Measurements from ENCODE around the gene COQ3.

Gene COQ3, protein sequence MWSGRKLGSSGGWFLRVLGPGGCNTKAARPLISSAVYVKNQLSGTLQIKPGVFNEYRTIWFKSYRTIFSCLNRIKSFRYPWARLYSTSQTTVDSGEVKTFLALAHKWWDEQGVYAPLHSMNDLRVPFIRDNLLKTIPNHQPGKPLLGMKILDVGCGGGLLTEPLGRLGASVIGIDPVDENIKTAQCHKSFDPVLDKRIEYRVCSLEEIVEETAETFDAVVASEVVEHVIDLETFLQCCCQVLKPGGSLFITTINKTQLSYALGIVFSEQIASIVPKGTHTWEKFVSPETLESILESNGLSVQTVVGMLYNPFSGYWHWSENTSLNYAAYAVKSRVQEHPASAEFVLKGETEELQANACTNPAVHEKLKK

GRCh38 chr6:99393698-99394531 is at the start of gene COQ3:
TSS of gene COQ3 (minus strand) at chr6:99394195. CDS start at chr6:99394179, 16 bp downstream.
- DNase-seq: peak; percentile 48

DNA sequence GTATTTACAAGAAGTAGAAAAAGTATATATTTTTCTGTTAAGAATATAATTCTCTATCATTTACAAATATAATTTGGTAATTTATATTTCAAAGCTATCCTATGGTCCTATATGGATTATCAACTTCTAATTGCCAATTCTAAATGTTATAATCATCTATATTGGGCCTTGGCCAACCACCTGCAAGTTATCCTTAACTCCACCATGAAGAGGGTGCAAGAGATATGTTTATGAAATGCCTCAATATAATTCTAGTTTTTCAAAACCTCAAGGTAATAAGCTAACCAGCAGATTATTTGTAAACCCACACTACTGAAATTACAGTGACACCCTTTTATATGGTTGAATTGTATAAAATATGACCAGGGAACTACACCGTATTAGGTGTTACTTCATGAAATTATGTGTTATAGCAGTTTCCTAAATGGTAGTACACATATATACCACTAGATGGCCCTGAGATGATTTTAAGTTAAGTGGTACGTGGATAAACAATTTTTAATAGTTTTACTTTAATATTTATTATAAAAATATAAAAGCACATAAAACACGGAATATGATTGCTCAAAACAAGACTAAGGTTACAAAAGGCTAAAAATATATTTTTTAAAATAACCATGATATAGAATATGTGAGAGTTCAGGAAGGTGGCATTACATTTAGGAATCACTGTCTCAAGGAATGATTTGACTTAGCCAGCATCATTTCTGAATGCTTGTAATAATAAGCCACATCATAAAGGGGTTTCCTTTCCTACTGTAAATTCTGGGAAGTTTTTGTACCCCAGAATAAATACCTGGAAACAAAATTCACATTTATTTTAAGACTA is 40.9 kb upstream of the COQ3 start:
- no peak for DNase-seq

GRCh38 chr6:99432877-99433276 is 38.9 kb upstream of the COQ3 start:
- no peak for DNase-seq

DNA sequence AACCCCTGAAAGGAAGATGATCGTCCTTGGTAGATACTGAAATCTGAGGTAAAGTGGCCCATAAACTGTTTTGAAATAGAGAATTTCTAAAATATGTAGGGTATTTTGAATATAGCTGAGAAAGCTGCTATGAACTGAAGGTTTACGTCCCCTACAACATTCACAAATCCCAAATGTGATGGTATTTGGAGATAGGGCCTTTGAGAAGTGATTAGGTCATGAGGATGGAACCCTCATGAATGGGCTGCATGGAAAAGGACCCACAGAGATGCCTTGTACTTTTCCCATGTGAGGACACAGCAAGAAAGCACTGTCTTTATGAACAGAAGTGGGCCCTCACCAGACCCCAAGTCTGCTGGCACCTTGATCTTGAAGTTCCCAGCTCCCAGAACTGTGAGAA is 37.9 kb upstream of the COQ3 start:
- no peak for DNase-seq

GRCh38 chr6:99427988-99428387 is 34.0 kb upstream of the COQ3 start:
- no peak for DNase-seq

GRCh38 chr6:99426451-99426757 is 32.4 kb upstream of the COQ3 start:
- no peak for DNase-seq

GRCh38 chr6:99425647-99426450 is 31.9 kb upstream of the COQ3 start:
- peak; percentile 72 for DNase-seq

DNA sequence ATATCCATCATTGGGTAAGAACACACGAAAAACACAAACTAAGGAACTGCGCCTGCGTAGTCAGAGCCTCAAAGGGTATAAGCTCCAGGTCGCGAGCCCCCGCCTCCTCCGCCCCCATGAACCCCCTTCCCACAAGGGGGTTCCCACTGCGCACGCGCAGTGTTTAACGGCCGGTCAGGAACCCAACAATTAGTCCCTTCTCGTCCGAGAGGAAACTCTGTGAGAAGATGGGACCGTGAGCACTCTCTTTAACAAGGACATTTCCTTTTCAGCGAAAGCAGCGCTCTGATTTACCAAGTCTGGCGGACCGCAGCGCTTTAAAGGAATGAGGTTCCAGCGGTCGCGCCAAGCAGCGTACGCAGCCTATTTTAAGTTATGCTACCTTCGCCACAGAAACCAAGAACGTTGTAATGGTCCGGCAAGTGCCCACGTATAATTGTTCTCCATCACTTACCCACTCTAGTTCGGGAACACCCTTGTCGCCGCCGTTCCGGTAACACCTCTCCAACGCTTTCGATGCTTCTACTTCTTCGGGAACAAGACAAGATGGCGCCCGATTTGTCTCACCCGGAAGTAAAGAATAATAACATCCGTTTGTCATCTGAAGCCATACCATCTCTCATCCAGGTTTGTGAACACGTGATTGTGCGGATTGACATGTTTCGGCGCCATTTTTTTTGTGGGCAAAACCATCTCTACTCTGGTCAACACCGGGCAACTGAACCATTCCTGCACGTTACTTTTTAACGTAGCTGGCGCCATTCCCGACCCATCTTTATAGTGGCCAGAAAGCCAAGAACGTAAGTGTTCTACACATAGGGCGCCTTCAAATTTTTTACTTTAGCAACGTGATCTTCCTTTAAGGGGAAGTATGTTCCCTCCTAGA is 31.0 kb upstream of the COQ3 start, which contains the start of gene PNISR:
TSS of gene PNISR (minus strand) at position 548 of the 886 bp plus-strand sequence. CDS start 10,649 bp downstream, outside the sequence.
- peak; percentile 83 for DNase-seq

DNA sequence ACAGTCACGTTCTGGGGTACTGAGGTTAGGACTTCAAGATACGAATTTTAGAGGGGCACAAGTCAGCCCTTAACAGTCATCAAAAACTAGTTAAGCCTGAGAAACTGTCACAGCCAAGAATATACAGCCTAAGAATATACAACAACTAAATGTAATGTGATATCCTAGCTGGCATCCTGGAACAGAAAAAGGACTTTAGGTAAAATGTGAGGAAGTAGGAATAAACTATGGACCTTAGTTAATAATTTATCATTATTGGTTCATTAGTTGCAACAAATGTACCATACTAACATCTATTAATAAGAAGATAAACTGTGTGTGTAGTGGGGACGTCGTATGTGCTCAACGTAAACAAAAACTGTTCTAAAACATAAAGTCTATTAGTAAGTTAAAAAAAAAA is 30.0 kb upstream of the COQ3 start:
- no peak for DNase-seq

DNA sequence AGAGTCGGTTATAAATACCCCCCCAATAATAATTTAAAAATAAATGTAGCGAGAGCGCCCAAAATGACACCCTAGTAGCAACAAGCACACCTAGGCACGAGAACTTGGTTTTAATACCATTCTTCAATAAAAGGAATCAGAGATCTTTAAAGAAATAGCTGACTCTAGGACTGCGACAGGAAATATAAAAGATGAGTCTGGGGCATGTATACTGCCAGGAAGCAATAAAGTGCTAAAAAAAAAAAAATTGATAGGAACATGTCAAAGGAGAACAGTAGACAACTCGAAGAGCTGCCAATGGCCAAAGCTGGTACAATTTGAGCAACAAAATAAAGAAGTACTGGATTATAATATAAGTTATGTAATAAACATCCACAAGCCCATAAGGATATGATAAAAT is 28.9 kb upstream of the COQ3 start:
- no peak for DNase-seq

DNA sequence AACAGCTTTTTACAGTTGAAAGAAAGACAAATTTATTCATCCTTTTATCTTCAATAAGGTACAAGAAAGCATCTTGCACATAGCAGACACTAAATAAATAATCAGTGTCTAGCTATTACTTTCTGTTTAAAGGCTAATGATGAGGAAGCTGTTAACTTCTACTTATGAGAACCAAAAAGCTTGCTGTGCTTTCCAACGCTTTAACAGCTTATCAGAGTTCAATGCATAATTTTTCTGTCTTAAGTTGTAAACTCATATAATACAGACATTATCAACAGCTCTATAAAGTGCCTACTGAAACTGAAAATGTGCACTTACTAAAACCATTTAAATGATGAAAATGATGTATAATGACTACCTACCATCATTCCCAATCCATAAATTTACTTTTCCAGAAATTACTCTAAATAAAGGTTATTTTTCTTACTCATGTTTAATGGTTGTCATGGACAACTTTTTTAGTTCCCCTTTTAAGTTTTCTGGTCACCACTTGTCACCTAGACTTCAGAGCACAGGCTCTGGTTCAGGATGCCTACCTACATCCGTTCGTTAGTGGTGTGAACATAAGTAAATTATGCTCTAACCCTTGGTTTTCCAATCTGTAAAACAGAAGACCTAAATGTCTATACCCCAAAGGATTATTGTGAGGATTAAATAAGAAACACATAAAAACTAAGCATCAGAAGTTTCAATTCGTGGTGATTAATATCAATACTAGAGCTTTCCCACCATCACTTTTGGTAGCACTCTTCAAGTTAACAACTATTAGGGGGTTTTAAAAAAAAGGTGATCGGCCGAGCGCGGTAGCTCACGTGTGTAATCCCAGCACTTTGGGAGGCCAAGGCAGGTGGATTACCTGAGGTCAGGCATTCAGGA is 23.1 kb upstream of the COQ3 start:
- no peak for DNase-seq

- no peak for DNase-seq
Measured at GRCh38 chr6:99416226-99416625, 22.2 kb upstream of the COQ3 start.

- DNase-seq: no peak
Measured at GRCh38 chr6:99415446-99415845, 21.5 kb upstream of the COQ3 start.

- DNase-seq: no peak
Measured at GRCh38 chr6:99412065-99412464, 18.1 kb upstream of the COQ3 start.

DNA sequence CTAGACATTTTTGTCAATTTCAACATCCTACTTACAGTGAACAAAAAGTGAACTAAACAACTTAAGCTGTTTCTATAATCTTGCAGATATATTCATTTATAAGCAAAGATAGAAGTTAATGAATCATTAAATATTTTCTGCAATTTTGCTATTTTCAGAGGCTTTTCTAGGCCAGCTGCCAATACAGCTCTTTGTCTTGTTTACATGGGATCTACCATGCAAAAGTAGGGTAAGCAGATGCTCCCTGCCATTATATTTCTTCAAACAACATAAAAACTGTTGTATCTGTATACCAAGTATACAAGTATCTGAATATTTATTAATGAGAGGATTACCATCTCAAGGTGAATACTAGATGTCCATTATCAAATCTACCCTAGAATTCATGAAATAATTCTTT is 15.7 kb upstream of the COQ3 start:
- DNase-seq: no peak

GRCh38 chr6:99407076-99407475 is 13.1 kb upstream of the COQ3 start:
- no peak for DNase-seq

- DNase-seq: no peak
Measured at GRCh38 chr6:99402448-99402847, 8.5 kb upstream of the COQ3 start.

DNA sequence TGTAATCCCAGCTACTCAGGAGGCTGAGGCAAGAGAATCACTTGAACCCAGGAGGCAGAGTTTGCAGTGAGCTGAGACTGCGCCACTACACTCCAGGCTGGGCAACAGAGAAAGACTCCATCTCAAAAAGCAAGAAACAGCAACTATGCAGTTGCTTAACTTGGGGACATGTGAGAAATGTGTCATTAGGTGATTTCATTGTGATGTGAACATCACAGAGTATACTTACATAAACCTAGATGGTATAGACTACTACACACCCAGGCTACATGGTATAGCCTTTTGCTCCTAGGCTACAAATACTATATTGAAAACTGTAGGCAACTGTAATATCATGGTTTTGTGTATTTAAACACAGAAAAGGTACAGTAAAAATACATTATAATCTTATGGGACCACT is 3.3 kb upstream of the COQ3 start:
- no peak for DNase-seq

- no peak for DNase-seq
Measured at GRCh38 chr6:99393366-99393697, 663 bp downstream of the COQ3 start.

DNA sequence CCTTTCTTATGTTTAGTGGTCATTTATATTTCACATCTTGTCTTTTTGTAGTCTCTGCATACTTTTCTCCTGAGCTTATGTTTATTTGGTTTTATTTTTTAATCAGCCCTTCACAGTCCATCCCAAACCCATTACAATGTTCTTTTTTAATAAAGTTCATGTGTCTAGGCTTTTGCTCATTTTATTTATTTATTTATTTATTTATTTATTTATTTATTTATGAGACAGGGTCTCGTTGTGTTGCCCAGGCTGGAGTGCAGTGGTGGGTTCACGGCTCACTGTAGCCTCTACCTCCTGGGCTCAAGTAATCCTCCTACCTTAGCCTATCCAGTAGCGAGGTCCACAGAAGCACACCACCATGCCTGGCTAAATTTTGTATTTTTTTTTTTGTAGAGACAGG is 3.1 kb downstream of the COQ3 start:
- DNase-seq: no peak

- no peak for DNase-seq
Measured at GRCh38 chr6:99384507-99384906, 9.5 kb downstream of the COQ3 start.

Data from NK-92 treated with Interleukin-12 subunit alpha and Interleukin-12 subunit beta, amount 100 ng/mL, for 24 hours (cell line).